ENCODE data around the gene CCDC187.

Gene CCDC187

GRCh38 chr9:136317695-136318094 lies 13.8 kb upstream of the CCDC187 start:
- H3K27ac ChIP-seq (ENCODE audit: low read depth, low read length) = no peak overlapping the region
- H3K9me3 ChIP-seq (ENCODE audit: control insufficient read depth, insufficient read depth, low read depth, low read length) = peaks cover 23% of the 10 kb centered on the region

GRCh38 chr9:136316896-136317676 lies 13.2 kb upstream of the CCDC187 start:
- H3K9me3 ChIP-seq (ENCODE audit: control insufficient read depth, insufficient read depth, low read depth, low read length) = peaks cover 23% of the 10 kb centered on the region
- no peaks in the 10 kb centered on the region for H3K4me1 ChIP-seq (ENCODE audit: control insufficient read depth, insufficient read depth, low read length)
- H3K27me3 ChIP-seq (ENCODE audit: control insufficient read depth, insufficient read depth, low read length) = no peaks in the 10 kb centered on the region
- no peak overlapping the region for H3K9ac ChIP-seq (ENCODE audit: low read length)
- H3K27ac ChIP-seq (ENCODE audit: low read depth, low read length) = no peak overlapping the region
- no peak overlapping the region for H3K4me3 ChIP-seq (ENCODE audit: low read depth, low read length)
- H3K36me3 ChIP-seq (ENCODE audit: control insufficient read depth, insufficient read depth, low read length) = no peaks in the 10 kb centered on the region

More at GRCh38 chr9:136317695-136318094, 13.8 kb upstream of the CCDC187 start:
- no peak overlapping the region for H3K9ac ChIP-seq (ENCODE audit: low read length)
- H3K36me3 ChIP-seq (ENCODE audit: control insufficient read depth, insufficient read depth, low read length) = no peaks in the 10 kb centered on the region
- H3K4me3 ChIP-seq (ENCODE audit: low read depth, low read length) = no peak overlapping the region
- no peaks in the 10 kb centered on the region for H3K27me3 ChIP-seq (ENCODE audit: control insufficient read depth, insufficient read depth, low read length)
- H3K4me1 ChIP-seq (ENCODE audit: control insufficient read depth, insufficient read depth, low read length) = no peaks in the 10 kb centered on the region

GRCh38 chr9:136316271-136316751 lies 12.4 kb upstream of the CCDC187 start:
- Histone ChIP-seq H3K4me1 (ENCODE audit: control insufficient read depth, insufficient read depth, low read length) (peaks cover 2% of the 10 kb centered on the region; the same call in 1 of the 2 replicates), H3K9ac (ENCODE audit: low read length) (no peak overlapping the region), H3K36me3 (ENCODE audit: control insufficient read depth, insufficient read depth, low read length) (no peaks in the 10 kb centered on the region), H3K9me3 (ENCODE audit: control insufficient read depth, insufficient read depth, low read depth, low read length) (peaks cover 23% of the 10 kb centered on the region), H3K4me3 (ENCODE audit: low read depth, low read length) (no peak overlapping the region), H3K27ac (ENCODE audit: low read depth, low read length) (no peak overlapping the region), H3K27me3 (ENCODE audit: control insufficient read depth, insufficient read depth, low read length) (no peaks in the 10 kb centered on the region)

- no peak overlapping the region for H3K4me3 ChIP-seq (ENCODE audit: low read depth, low read length)
- no peak overlapping the region for H3K27ac ChIP-seq (ENCODE audit: low read depth, low read length)
- no peaks in the 10 kb centered on the region for H3K36me3 ChIP-seq (ENCODE audit: control insufficient read depth, insufficient read depth, low read length)
- no peak overlapping the region for H3K9ac ChIP-seq (ENCODE audit: low read length)
- H3K4me1 ChIP-seq (ENCODE audit: control insufficient read depth, insufficient read depth, low read length) = peaks cover 3% of the 10 kb centered on the region; the same call in 1 of the 2 replicates
- peaks cover 23% of the 10 kb centered on the region for H3K9me3 ChIP-seq (ENCODE audit: control insufficient read depth, insufficient read depth, low read depth, low read length)
- no peaks in the 10 kb centered on the region for H3K27me3 ChIP-seq (ENCODE audit: control insufficient read depth, insufficient read depth, low read length)
These were observed 11.1 kb upstream of the CCDC187 start for GRCh38 chr9:136314944-136315343.

- Histone ChIP-seq H3K4me3 (ENCODE audit: low read depth, low read length) (no peak overlapping the region), H3K27ac (ENCODE audit: low read depth, low read length) (no peak overlapping the region), H3K36me3 (ENCODE audit: control insufficient read depth, insufficient read depth, low read length) (no peaks in the 10 kb centered on the region), H3K9ac (ENCODE audit: low read length) (no peak overlapping the region), H3K4me1 (ENCODE audit: control insufficient read depth, insufficient read depth, low read length) (peaks cover 3% of the 10 kb centered on the region; the same call in 1 of the 2 replicates), H3K9me3 (ENCODE audit: control insufficient read depth, insufficient read depth, low read depth, low read length) (peaks cover 23% of the 10 kb centered on the region), H3K27me3 (ENCODE audit: control insufficient read depth, insufficient read depth, low read length) (no peaks in the 10 kb centered on the region)
These were observed 10.1 kb upstream of the CCDC187 start for GRCh38 chr9:136314056-136314416.

- Histone ChIP-seq H3K9me3 (ENCODE audit: control insufficient read depth, insufficient read depth, low read depth, low read length) (peaks cover 23% of the 10 kb centered on the region), H3K36me3 (ENCODE audit: control insufficient read depth, insufficient read depth, low read length) (no peaks in the 10 kb centered on the region), H3K27me3 (ENCODE audit: control insufficient read depth, insufficient read depth, low read length) (no peaks in the 10 kb centered on the region), H3K4me3 (ENCODE audit: low read depth, low read length) (no peak overlapping the region), H3K4me1 (ENCODE audit: control insufficient read depth, insufficient read depth, low read length) (peaks cover 3% of the 10 kb centered on the region; the same call in 1 of the 2 replicates), H3K27ac (ENCODE audit: low read depth, low read length) (no peak overlapping the region), H3K9ac (ENCODE audit: low read length) (no peak overlapping the region)
These were observed 9.5 kb upstream of the CCDC187 start for GRCh38 chr9:136313111-136314055.

- Histone ChIP-seq H3K4me1 (ENCODE audit: control insufficient read depth, insufficient read depth, low read length) (peaks cover 3% of the 10 kb centered on the region; the same call in 1 of the 2 replicates), H3K36me3 (ENCODE audit: control insufficient read depth, insufficient read depth, low read length) (no peaks in the 10 kb centered on the region), H3K27me3 (ENCODE audit: control insufficient read depth, insufficient read depth, low read length) (no peaks in the 10 kb centered on the region)
These were observed 8.5 kb upstream of the CCDC187 start for GRCh38 chr9:136312436-136312835.

GRCh38 chr9:136312009-136312375 lies 8.1 kb upstream of the CCDC187 start:
- Histone ChIP-seq H3K36me3 (ENCODE audit: control insufficient read depth, insufficient read depth, low read length) (no peaks in the 10 kb centered on the region), H3K27me3 (ENCODE audit: control insufficient read depth, insufficient read depth, low read length) (no peaks in the 10 kb centered on the region), H3K27ac (ENCODE audit: low read depth, low read length) (no peak overlapping the region), H3K9me3 (ENCODE audit: control insufficient read depth, insufficient read depth, low read depth, low read length) (peaks cover 23% of the 10 kb centered on the region), H3K4me1 (ENCODE audit: control insufficient read depth, insufficient read depth, low read length) (peaks cover 3% of the 10 kb centered on the region; the same call in 1 of the 2 replicates), H3K4me3 (ENCODE audit: low read depth, low read length) (no peak overlapping the region), H3K9ac (ENCODE audit: low read length) (no peak overlapping the region)

More at GRCh38 chr9:136312436-136312835, 8.5 kb upstream of the CCDC187 start:
- H3K27ac ChIP-seq (ENCODE audit: low read depth, low read length) = no peak overlapping the region
- no peak overlapping the region for H3K4me3 ChIP-seq (ENCODE audit: low read depth, low read length)
- H3K9me3 ChIP-seq (ENCODE audit: control insufficient read depth, insufficient read depth, low read depth, low read length) = peaks cover 23% of the 10 kb centered on the region
- no peak overlapping the region for H3K9ac ChIP-seq (ENCODE audit: low read length)

- H3K4me3 ChIP-seq (ENCODE audit: low read depth, low read length) = no peak overlapping the region
- no peak overlapping the region for H3K27ac ChIP-seq (ENCODE audit: low read depth, low read length)
- no peaks in the 10 kb centered on the region for H3K27me3 ChIP-seq (ENCODE audit: control insufficient read depth, insufficient read depth, low read length)
- H3K9me3 ChIP-seq (ENCODE audit: control insufficient read depth, insufficient read depth, low read depth, low read length) = peaks cover 20% of the 10 kb centered on the region
- no peaks in the 10 kb centered on the region for H3K36me3 ChIP-seq (ENCODE audit: control insufficient read depth, insufficient read depth, low read length)
- peaks cover 3% of the 10 kb centered on the region; the same call in 1 of the 2 replicates for H3K4me1 ChIP-seq (ENCODE audit: control insufficient read depth, insufficient read depth, low read length)
- no peak overlapping the region for H3K9ac ChIP-seq (ENCODE audit: low read length)
These were observed 7.4 kb upstream of the CCDC187 start for GRCh38 chr9:136311051-136312008.
